HL-60/S4 treated with retinoic acid at 250 ng/mL for 4 days and 3 days (cell line): ENCODE results near the gene EFEMP1.

ENCODE experiments used
- in situ Hi-C: fragments of 300-500 bp; cut with MboI; formaldehyde crosslinking; loops from 2 replicates; pipeline ENCODE4 v1.7.0; 2022; ENCODE audit warnings: low sequenced_read_pairs

EFEMP1 gene

GRCh38 chr2:55936351-55936750 is 12.8 kb upstream of the EFEMP1 start:
- in situ Hi-C loops, result no loop called here

- in situ Hi-C loops, result no loop called here
Measured at GRCh38 chr2:55934337-55934736, 10.8 kb upstream of the EFEMP1 start.

- in situ Hi-C loops, result no loop called here
Measured at GRCh38 chr2:55932843-55933242, 9.3 kb upstream of the EFEMP1 start.

- in situ Hi-C loops, result no loop called here
Measured at GRCh38 chr2:55931281-55931680, 7.7 kb upstream of the EFEMP1 start.

GRCh38 chr2:55929476-55929875 is 5.9 kb upstream of the EFEMP1 start:
- in situ Hi-C loops, result no loop called here

- in situ Hi-C loops, result no loop called here
Measured at GRCh38 chr2:55926974-55927373, 3.4 kb upstream of the EFEMP1 start.

GRCh38 chr2:55926246-55926645 is 2.7 kb upstream of the EFEMP1 start:
- in situ Hi-C loops, result no loop called here

- in situ Hi-C loops, result no loop called here
Measured at GRCh38 chr2:55923982-55924321, 370 bp upstream of the EFEMP1 start.

GRCh38 chr2:55922291-55922907 is 1.2 kb downstream of the EFEMP1 start:
- in situ Hi-C loops, result no loop called here

GRCh38 chr2:55919574-55919973 is 4.0 kb downstream of the EFEMP1 start:
- in situ Hi-C loops, result no loop called here

GRCh38 chr2:55918856-55919255 is 4.7 kb downstream of the EFEMP1 start:
- in situ Hi-C loops, result no loop called here

GRCh38 chr2:55917713-55918390 is 5.7 kb downstream of the EFEMP1 start:
- in situ Hi-C loops, result no loop called here

GRCh38 chr2:55917117-55917516 is 6.5 kb downstream of the EFEMP1 start:
- in situ Hi-C loops, result no loop called here

GRCh38 chr2:55916473-55917049 is 7.0 kb downstream of the EFEMP1 start:
- in situ Hi-C loops, result no loop called here

GRCh38 chr2:55914786-55915185 is 8.8 kb downstream of the EFEMP1 start:
- in situ Hi-C loops, result no loop called here

- in situ Hi-C loops, result no loop called here
Measured at GRCh38 chr2:55912926-55913325, 10.7 kb downstream of the EFEMP1 start.

- in situ Hi-C loops, result no loop called here
Measured at GRCh38 chr2:55910077-55910476, 13.5 kb downstream of the EFEMP1 start.

- in situ Hi-C loops, result no loop called here
Measured at GRCh38 chr2:55907686-55908085, 15.9 kb downstream of the EFEMP1 start.

- in situ Hi-C loops, result no loop called here
Measured at GRCh38 chr2:55906993-55907392, 16.6 kb downstream of the EFEMP1 start.

- in situ Hi-C loops, result no loop called here
Measured at GRCh38 chr2:55903727-55904126, 19.9 kb downstream of the EFEMP1 start.

GRCh38 chr2:55902971-55903370 is 20.6 kb downstream of the EFEMP1 start:
- in situ Hi-C loops, result no loop called here

GRCh38 chr2:55902429-55902828 is 21.2 kb downstream of the EFEMP1 start:
- in situ Hi-C loops, result no loop called here

GRCh38 chr2:55901941-55902340 is 21.6 kb downstream of the EFEMP1 start:
- in situ Hi-C loops, result no loop called here
